ENCODE data around the gene ITGAE.

GRCh38 chr17:3768769-3769168 is 32.2 kb downstream of the ITGAE start:
- TF ChIP-seq CTCF (conservative IDR thresholded peaks at IDR 0.05 in 1 of 2, IDR thresholded peaks at IDR 0.05 in 1 of 2; ENCODE audit: extremely low read depth in 1 of 2, insufficient read depth in 1 of 2, low read depth in 1 of 2, low read length in 2 of 2) (no peak), EZH2 (IDR thresholded peaks at IDR 0.05; ENCODE audit: borderline replicate concordance, low read length) (no peak)
